GM18520 (cell line): ENCODE results near the gene CFAP61.

Source experiments
- ATAC-seq: cut with Tn5 transposase; IDR thresholded peaks from one replicate; pipeline ENCODE4 v1.9.1; 2021; ENCODE audit not compliant: unreplicated experiment

Gene CFAP61

GRCh38 chr20:20036756-20037155 is 15.6 kb upstream of the CFAP61 start:
- no peak for ATAC-seq

DNA sequence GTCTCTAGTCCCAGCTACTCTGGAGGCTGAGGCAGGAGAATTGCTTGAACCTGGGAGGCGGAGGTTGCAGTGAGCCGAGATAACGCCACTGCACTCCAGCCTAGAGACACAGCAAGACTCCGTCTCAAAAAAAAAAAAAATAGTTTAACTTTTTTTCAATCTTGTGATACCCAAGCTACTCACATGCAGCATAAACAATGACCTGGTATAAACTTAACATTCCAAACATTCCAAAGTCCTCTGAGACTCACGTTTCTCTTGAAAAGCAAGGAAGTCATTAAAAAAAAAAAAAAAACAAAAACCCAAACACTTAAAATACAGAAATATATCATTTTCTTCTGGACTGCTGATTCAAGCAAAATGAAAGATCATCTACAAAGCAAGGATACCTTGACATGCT is 14.4 kb upstream of the CFAP61 start:
- no peak for ATAC-seq

GRCh38 chr20:20038586-20038985 is 13.7 kb upstream of the CFAP61 start:
- no peak for ATAC-seq

DNA sequence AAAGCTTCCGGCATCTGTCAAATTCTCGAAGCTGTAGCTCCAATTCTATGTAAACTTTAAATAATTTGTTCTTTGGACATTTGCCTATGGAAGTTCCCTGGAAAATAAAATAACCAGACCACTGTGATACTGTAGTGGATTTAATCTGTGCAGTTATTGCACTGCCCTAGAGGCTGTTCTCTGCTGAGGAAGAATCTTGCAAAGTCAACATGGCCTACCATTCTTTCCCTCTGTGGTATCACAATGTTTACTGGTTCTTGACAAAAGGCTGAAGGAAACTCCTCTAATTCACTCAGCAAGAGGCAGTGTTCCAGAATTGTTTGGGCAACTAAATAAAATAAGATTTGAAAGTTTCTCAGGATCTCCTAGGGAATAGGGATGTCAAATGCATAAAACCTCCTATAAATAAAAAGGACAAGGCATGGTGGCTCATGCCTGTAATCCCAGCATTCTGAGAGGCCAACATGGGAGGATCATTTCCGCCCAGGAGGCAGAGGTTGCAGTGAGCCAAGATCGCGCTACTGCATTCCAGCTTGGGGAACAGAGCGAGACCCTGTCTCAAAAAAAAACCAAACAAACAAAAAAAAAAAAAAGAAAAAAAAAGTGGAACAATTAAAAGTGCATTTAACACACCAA is 12.5 kb upstream of the CFAP61 start:
- ATAC-seq, result no peak

DNA sequence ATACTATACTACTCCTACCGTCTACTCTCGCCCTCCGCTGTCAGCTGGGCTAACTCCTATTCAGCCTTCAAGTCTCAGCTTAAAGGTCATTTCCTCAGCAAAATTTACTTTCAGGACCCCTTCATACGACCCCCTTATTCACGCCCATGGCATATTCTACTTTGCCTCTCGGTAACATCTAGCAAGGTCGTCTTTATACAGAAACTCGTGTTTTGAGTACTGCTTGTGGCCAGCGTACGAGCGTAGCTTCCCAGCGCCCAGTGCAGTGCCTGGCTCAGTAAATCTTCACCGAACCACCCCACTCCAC is 612 bp upstream of the CFAP61 start:
- no peak for ATAC-seq

DNA sequence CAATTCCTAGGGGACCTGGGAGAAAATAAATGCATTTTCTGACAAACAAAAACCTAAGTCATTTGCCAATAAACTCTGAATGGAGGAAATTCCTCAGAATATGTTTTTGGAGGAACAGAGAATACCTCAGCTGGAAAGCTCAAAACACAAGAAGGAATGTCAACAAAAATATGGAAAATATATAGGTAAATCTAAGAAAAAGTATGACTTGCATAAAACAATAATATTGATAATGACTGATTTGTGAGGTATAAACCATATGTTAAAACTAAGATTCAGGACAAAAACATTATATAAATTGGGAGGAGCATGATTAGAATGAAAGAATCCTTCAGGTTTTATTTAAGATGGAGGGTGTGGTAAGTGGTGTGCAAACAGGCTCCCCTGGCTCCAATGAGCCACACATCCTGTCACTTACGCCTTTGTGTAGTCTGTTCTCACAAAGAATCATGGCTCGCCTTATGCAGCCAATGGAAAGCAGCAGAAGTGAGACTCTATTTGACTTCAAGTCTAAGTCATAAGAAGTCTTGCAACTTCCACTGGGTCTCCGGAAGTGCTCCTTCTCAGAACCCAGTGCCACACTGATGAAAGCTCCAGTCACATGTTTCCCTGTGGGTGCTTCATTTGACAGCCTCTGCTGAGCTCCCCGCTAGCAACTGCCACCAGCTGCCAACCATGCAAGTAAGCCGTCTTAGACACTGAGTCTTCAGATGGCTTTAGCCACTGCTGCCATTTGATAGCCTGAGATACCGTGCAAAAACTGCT is 8.1 kb downstream of the CFAP61 start:
- no peak for ATAC-seq

- ATAC-seq, result no peak
Observed at GRCh38 chr20:20063941-20064702, 11.8 kb downstream of the CFAP61 start.

- ATAC-seq, result no peak
Observed at GRCh38 chr20:20065361-20065760, 13.0 kb downstream of the CFAP61 start.

GRCh38 chr20:20070871-20071726 is 18.8 kb downstream of the CFAP61 start:
- ATAC-seq, result no peak

DNA sequence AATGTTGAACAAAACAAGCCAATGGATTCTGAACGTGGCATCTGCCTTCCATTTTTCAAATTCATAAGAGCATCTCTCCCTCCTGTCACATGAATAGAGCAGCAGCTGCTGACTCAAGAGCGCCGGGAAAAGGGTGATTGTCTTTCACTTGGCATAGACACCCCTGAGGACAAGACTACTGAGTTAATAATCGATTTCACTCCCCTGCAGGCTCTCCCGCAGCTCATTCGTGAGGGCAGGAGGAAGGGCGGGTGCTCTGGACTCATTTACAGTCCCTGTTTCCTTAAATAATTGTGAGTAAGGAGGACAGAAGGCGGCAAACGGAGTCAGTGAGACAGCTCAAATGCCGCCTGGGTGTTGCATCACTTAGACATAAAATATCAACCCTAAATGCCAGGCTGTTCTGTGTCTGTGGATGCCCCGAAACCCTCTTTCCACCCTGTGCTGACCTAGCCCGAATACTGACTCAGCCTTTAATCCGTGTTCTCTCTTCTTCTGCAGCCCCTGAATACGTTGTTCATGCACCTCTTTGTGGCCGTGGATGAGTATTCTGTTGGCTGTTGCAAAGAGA is 21.6 kb downstream of the CFAP61 start:
- no peak for ATAC-seq

- no peak for ATAC-seq
Observed at GRCh38 chr20:20075032-20075431, 22.7 kb downstream of the CFAP61 start.

DNA sequence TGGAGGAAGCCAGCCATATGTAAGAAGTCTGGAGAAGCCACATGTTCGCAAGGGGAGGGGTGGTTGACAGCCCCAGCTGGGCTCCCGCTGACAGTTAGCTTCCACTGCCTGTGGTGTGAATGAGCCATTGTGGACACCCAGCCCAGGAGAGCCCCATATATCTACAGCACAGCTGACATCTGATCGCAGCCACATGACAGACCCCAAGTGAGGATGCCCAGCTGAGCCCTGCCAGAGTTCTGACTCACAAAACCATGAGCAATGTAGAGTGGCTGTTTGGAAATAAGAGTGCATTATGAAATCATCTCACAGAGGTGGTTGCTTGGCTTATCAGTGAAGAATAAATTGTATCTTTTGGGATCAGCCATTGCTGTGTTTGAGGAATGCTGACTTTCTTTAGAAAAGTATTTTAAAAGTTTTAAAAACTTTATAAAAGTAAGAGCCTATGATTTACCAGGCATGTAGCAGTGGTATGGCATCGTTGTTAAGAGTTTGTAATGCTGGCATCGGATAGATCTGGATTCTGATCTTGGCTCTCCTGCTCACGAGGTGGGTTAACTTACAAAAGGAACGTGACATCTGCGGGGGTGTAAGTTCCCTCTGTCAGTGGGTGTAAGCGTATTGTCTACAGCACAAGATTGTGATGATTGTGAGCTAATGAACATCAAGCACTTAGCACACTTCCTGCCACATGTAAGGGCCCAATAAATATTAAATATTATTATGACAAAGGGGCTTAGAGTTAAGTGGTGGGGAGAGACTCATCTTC is 24.1 kb downstream of the CFAP61 start:
- ATAC-seq, result no peak

- no peak for ATAC-seq
Observed at GRCh38 chr20:20078041-20078440, 25.7 kb downstream of the CFAP61 start.

DNA sequence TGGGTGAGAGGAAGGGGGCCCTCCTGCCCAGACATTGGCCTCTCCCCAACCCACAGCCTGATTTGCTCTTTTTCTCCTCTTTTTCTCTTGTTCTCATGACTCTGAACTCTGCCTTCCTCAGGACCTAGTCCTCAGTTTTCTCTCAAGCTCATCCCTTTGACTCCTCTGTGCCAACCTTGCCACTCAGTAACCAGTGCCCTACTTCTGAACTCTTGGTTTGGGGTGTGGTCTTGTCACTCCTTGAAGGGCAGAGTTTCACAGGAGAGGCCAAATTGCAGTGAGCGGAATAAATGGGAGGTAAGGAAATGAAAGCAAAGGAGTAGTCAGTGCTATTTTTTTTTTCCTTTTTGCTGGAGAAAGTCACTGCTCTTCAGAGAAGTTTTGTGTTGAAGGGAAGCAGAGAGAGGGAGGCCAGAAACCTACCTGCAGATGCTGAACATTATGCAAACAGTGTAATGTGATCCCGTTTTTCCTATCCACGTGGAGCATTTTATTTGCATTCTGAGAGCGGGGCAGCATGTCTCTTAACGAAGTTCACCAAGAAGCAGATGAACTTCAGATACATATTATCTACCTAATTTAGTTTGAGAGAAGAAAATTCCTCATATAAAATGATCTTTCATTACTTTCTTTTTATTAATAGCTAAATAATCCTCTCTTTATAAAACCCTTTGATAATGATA is 26.9 kb downstream of the CFAP61 start:
- no peak for ATAC-seq

- no peak for ATAC-seq
Observed at GRCh38 chr20:20083807-20084206, 31.5 kb downstream of the CFAP61 start.

- no peak for ATAC-seq
Observed at GRCh38 chr20:20084296-20084752, 32.0 kb downstream of the CFAP61 start.

DNA sequence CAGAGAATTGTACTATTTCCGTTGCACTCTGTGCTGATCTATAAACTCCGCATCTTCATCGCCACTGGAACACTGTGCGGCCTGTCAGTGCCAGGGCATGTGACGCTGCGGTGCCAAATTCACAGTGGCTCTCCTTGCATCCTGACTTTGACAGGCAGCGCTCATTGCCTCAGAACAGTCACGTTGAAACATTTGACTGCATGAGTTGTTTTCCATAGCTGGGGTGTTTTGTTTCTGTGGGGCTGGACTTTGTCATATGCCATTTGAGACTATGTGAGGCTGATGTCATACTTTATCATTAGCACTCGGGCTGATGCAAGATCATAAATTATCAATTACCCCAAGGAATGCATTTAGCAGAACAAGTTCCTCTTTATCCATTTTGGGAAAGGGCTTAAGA is 32.7 kb downstream of the CFAP61 start:
- no peak for ATAC-seq

DNA sequence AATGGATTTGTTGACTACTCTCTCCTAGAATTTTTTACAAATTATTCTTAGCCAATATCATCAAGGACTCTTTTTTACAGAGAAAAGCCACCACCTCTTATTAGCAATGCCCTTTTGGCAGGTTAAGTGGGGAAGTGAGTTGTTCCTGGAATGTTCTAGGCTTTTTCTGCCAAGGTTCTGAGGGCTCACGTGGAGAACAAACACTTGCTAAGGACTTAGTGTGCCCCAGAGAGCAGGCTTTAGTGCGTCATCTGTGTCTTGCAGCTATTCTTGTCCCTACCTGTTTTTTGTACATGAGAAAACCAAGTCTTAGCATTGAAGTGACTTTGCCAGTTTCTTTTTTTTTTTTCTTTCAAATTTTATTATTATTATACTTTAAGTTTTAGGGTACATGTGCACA is 33.5 kb downstream of the CFAP61 start:
- no peak for ATAC-seq

- no peak for ATAC-seq
Observed at GRCh38 chr20:20089018-20089417, 36.7 kb downstream of the CFAP61 start.

GRCh38 chr20:20089939-20090338 is 37.6 kb downstream of the CFAP61 start:
- no peak for ATAC-seq
